ENCODE measurements around the gene PRTN3.
"Not testable (repeated sequence)": the region's sequence is repeated elsewhere in the genome, so short reads cannot be mapped to it uniquely, and the experiment has no call there.

Gene PRTN3

DNA sequence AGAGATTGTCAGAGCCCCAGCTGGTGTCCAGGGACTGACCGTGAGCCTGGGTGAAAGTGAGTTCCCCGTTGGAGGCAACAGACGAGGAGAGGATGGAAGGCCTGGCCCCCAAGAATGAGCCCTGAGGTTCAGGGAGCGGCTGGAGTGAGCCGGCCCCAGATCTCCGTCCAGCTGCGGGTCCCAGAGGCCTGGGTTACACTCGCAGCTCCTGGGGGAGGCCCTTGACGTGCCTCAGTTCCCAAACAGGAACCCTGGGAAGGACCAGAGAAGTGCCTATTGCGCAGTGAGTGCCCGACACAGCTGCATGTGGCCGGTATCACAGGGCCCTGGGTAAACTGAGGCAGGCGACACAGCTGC is 10.2 kb downstream of the PRTN3 start:
- H3K9me3 ChIP-seq (ENCODE audit: control extremely low read depth in 1 of 5, control insufficient read depth in 4 of 5, insufficient read depth in 2 of 5, low read depth in 1 of 5, low read length in 4 of 5), result no peaks in the 10 kb centered on the region
- H3K4me1 ChIP-seq (ENCODE audit: control extremely low read depth in 1 of 4, control insufficient read depth in 4 of 4, insufficient read depth in 4 of 4, low read length in 3 of 4), result peaks cover 0 to 6% (median 4%) of the 10 kb centered on the region in 4 experiments
- H3K27ac ChIP-seq (ENCODE audit: insufficient read depth in 1 of 2, low read depth in 1 of 2, low read length in 2 of 2, poor library complexity in 1 of 2, severe bottlenecking in 2 of 2), result no peak overlapping the region
- POLR2A ChIA-PET, result interaction anchor here (0.5 kb wide), 2 partner anchors 35 to 1131 kb away, joined by 3 read pairs; no protein-coding TSS in a partner anchor
- CTCF ChIA-PET, result interaction anchor here (2.3 to 3.3 kb wide), 2 partner anchors 12 to 81 kb away, joined by 7 to 9 read pairs; no protein-coding TSS in a partner anchor
- H3K4me3 ChIP-seq (ENCODE audit: control insufficient read depth in 1 of 7, extremely low read depth in 1 of 7, insufficient read depth in 4 of 7, low read depth in 2 of 7, low read length in 6 of 7), result no peak overlapping the region
- 59% methylated on average over 10 of the region's 13 CpGs for WGBS (ENCODE audit: insufficient coverage)
- no peak for DNase-seq
- H3K36me3 ChIP-seq (ENCODE audit: control insufficient read depth in 4 of 4, insufficient read depth in 4 of 4, low read length in 3 of 4), result no peaks in the 10 kb centered on the region
- H3K27me3 ChIP-seq (replicated peaks in 2 of 5; ENCODE audit: control insufficient read depth in 4 of 5, insufficient read depth in 5 of 5, low read length in 4 of 5), result peaks cover 3 to 69% (median 8%) of the 10 kb centered on the region in 5 experiments

GRCh38 chr19:852136-853013 is 11.6 kb downstream of the PRTN3 start, which contains the start of gene ELANE:
ELANE (plus strand) TSS chr19:852303; CDS start chr19:852329, 26 bp downstream.
- Histone ChIP-seq H3K36me3 (ENCODE audit: control insufficient read depth in 4 of 4, insufficient read depth in 4 of 4, low read length in 3 of 4) (no peaks in the 10 kb centered on the region), H3K27me3 (replicated peaks in 2 of 5; ENCODE audit: control insufficient read depth in 4 of 5, insufficient read depth in 5 of 5, low read length in 4 of 5) (peaks cover 0 to 58% (median 7%) of the 10 kb centered on the region in 5 experiments), H3K4me3 (ENCODE audit: control insufficient read depth in 1 of 7, extremely low read depth in 1 of 7, insufficient read depth in 4 of 7, low read depth in 2 of 7, low read length in 6 of 7) (no peak within 1 kb of the TSS), H3K9me3 (ENCODE audit: control extremely low read depth in 1 of 5, control insufficient read depth in 4 of 5, insufficient read depth in 2 of 5, low read depth in 1 of 5, low read length in 4 of 5) (no peaks in the 10 kb centered on the region), H3K27ac (ENCODE audit: insufficient read depth in 1 of 2, low read depth in 1 of 2, low read length in 2 of 2, poor library complexity in 1 of 2, severe bottlenecking in 2 of 2) (no peak within 1 kb of the TSS), H3K4me1 (ENCODE audit: control extremely low read depth in 1 of 4, control insufficient read depth in 4 of 4, insufficient read depth in 4 of 4, low read length in 3 of 4) (peaks cover 0 to 6% (median 4%) of the 10 kb centered on the region in 4 experiments)
- POLR2A ChIA-PET, result no interaction called here
- CTCF ChIA-PET, result interaction anchor here (3.3 kb wide), 1 partner anchor 82 kb away, joined by 9 read pairs; no protein-coding TSS in a partner anchor
- DNase-seq, result no peak
- 64% methylated on average over 36 of the region's 55 CpGs for WGBS (ENCODE audit: insufficient coverage)

- Histone ChIP-seq H3K9me3 (ENCODE audit: control extremely low read depth in 1 of 5, control insufficient read depth in 4 of 5, insufficient read depth in 2 of 5, low read depth in 1 of 5, low read length in 4 of 5) (no peaks in the 10 kb centered on the region), H3K27me3 (replicated peaks in 2 of 5; ENCODE audit: control insufficient read depth in 4 of 5, insufficient read depth in 5 of 5, low read length in 4 of 5) (peaks cover 0 to 52% (median 7%) of the 10 kb centered on the region in 5 experiments), H3K27ac (ENCODE audit: insufficient read depth in 1 of 2, low read depth in 1 of 2, low read length in 2 of 2, poor library complexity in 1 of 2, severe bottlenecking in 2 of 2) (no peak overlapping the region), H3K4me1 (ENCODE audit: control extremely low read depth in 1 of 4, control insufficient read depth in 4 of 4, insufficient read depth in 4 of 4, low read length in 3 of 4) (peaks cover 0 to 6% (median 4%) of the 10 kb centered on the region in 4 experiments), H3K4me3 (ENCODE audit: control insufficient read depth in 1 of 7, extremely low read depth in 1 of 7, insufficient read depth in 4 of 7, low read depth in 2 of 7, low read length in 6 of 7) (no peak overlapping the region), H3K36me3 (ENCODE audit: control insufficient read depth in 4 of 4, insufficient read depth in 4 of 4, low read length in 3 of 4) (no peaks in the 10 kb centered on the region)
- DNase-seq, result no peak
- ChIA-PET CTCF (no interaction called here), POLR2A (no interaction called here)
- WGBS (ENCODE audit: insufficient coverage), result 24% methylated on average over 43 of the region's 67 CpGs
These were observed 12.3 kb downstream of the PRTN3 start for GRCh38 chr19:853014-853585.

GRCh38 chr19:853614-854220 is 12.9 kb downstream of the PRTN3 start:
- H3K4me1 ChIP-seq (ENCODE audit: control extremely low read depth in 1 of 4, control insufficient read depth in 4 of 4, insufficient read depth in 4 of 4, low read length in 3 of 4); H3K9me3 ChIP-seq (ENCODE audit: control extremely low read depth in 1 of 5, control insufficient read depth in 4 of 5, insufficient read depth in 2 of 5, low read depth in 1 of 5, low read length in 4 of 5); POLR2A ChIA-PET; H3K4me3 ChIP-seq (ENCODE audit: control insufficient read depth in 1 of 7, extremely low read depth in 1 of 7, insufficient read depth in 4 of 7, low read depth in 2 of 7, low read length in 6 of 7); H3K27ac ChIP-seq (ENCODE audit: insufficient read depth in 1 of 2, low read depth in 1 of 2, low read length in 2 of 2, poor library complexity in 1 of 2, severe bottlenecking in 2 of 2); DNase-seq; H3K36me3 ChIP-seq (ENCODE audit: control insufficient read depth in 4 of 4, insufficient read depth in 4 of 4, low read length in 3 of 4): not testable (repeated sequence)
- CTCF ChIA-PET, result interaction anchor here (0.6 kb wide), 1 partner anchor 69 kb away, joined by 3 read pairs; no protein-coding TSS in a partner anchor
- H3K27me3 ChIP-seq (replicated peaks in 2 of 5; ENCODE audit: control insufficient read depth in 4 of 5, insufficient read depth in 5 of 5, low read length in 4 of 5), result peaks cover 0 to 49% (median 7%) of the 10 kb centered on the region in 5 experiments
- 98% methylated on average over 7 of the region's 17 CpGs for WGBS (ENCODE audit: insufficient coverage)

- POLR2A ChIA-PET, result no interaction called here
- Histone ChIP-seq H3K27me3 (replicated peaks in 2 of 5; ENCODE audit: control insufficient read depth in 4 of 5, insufficient read depth in 5 of 5, low read length in 4 of 5) (peaks cover 0 to 51% (median 7%) of the 10 kb centered on the region in 5 experiments), H3K4me1 (ENCODE audit: control extremely low read depth in 1 of 4, control insufficient read depth in 4 of 4, insufficient read depth in 4 of 4, low read length in 3 of 4) (peaks cover 0 to 15% (median 12%) of the 10 kb centered on the region in 4 experiments), H3K4me3 (ENCODE audit: control insufficient read depth in 1 of 7, extremely low read depth in 1 of 7, insufficient read depth in 4 of 7, low read depth in 2 of 7, low read length in 6 of 7) (no peak overlapping the region), H3K36me3 (ENCODE audit: control insufficient read depth in 4 of 4, insufficient read depth in 4 of 4, low read length in 3 of 4) (no peaks in the 10 kb centered on the region), H3K9me3 (ENCODE audit: control extremely low read depth in 1 of 5, control insufficient read depth in 4 of 5, insufficient read depth in 2 of 5, low read depth in 1 of 5, low read length in 4 of 5) (no peaks in the 10 kb centered on the region), H3K27ac (ENCODE audit: insufficient read depth in 1 of 2, low read depth in 1 of 2, low read length in 2 of 2, poor library complexity in 1 of 2, severe bottlenecking in 2 of 2) (no peak overlapping the region)
- no peak for DNase-seq
- WGBS (ENCODE audit: insufficient coverage), result no CpG with 5 or more reads among the region's 6 CpGs
- CTCF ChIA-PET, result interaction anchor here (0.6 to 2.3 kb wide), 2 partner anchors 68 to 69 kb away, joined by 3 to 11 read pairs; no protein-coding TSS in a partner anchor
These were observed 13.8 kb downstream of the PRTN3 start for GRCh38 chr19:854549-854948.

DNA sequence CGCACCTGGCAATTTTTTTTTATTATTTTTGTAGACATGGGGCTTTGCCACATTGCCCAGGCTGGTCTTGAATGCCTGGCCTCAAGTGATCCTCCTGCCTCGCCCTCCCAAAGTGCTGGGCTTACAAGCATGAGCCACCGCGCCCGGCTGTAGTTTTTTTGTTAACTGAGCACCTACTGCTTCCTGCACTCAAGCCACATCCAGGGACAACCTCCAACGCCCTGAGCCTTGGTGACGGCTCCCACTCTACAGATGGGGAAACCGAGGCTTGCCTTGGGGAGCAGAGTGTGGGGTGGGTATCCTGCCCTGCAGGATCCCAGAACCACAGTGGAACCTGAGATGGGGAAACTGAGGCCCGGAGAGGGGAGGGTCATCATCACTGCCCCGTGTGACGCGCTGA is 14.3 kb downstream of the PRTN3 start:
- peaks cover 0 to 52% (median 12%) of the 10 kb centered on the region in 5 experiments for H3K27me3 ChIP-seq (replicated peaks in 2 of 5; ENCODE audit: control insufficient read depth in 4 of 5, insufficient read depth in 5 of 5, low read length in 4 of 5)
- no peak overlapping the region for H3K4me3 ChIP-seq (ENCODE audit: control insufficient read depth in 1 of 7, extremely low read depth in 1 of 7, insufficient read depth in 4 of 7, low read depth in 2 of 7, low read length in 6 of 7)
- CTCF ChIA-PET, result interaction anchor here (0.6 to 2.3 kb wide), 2 partner anchors 17 to 68 kb away, joined by 4 to 11 read pairs; no protein-coding TSS in a partner anchor
- DNase-seq, result no peak
- no peaks in the 10 kb centered on the region for H3K9me3 ChIP-seq (ENCODE audit: control extremely low read depth in 1 of 5, control insufficient read depth in 4 of 5, insufficient read depth in 2 of 5, low read depth in 1 of 5, low read length in 4 of 5)
- no peak overlapping the region for H3K27ac ChIP-seq (ENCODE audit: insufficient read depth in 1 of 2, low read depth in 1 of 2, low read length in 2 of 2, poor library complexity in 1 of 2, severe bottlenecking in 2 of 2)
- H3K4me1 ChIP-seq (ENCODE audit: control extremely low read depth in 1 of 4, control insufficient read depth in 4 of 4, insufficient read depth in 4 of 4, low read length in 3 of 4), result peaks cover 0 to 20% (median 17%) of the 10 kb centered on the region in 4 experiments
- POLR2A ChIA-PET, result interaction anchor here (0.6 kb wide), 1 partner anchor 35 kb away, joined by 3 read pairs; no protein-coding TSS in a partner anchor
- no peaks in the 10 kb centered on the region for H3K36me3 ChIP-seq (ENCODE audit: control insufficient read depth in 4 of 4, insufficient read depth in 4 of 4, low read length in 3 of 4)
- WGBS (ENCODE audit: insufficient coverage), result 81% methylated on average over 9 of the region's 12 CpGs

Measured in common myeloid progenitor, CD34-positive (primary cell).